Gastroesophageal sphincter (tissue), 4 donors: ENCODE data around the gene UBE2O. TPM values are rescaled to one million over a fixed set of nuclear protein-coding genes. Genes with fewer than 3 reads are reported as not detected.

ENCODE experiments used
- ATAC-seq: fragments of 150-250 bp; one replicate; pipeline ENCODE4 v1.9.1; 2016; ENCODE audit warnings: mild to moderate bottlenecking, moderate library complexity
- H3K27ac ChIP-seq, 4 donors: fragments of 200-600 bp; sonication (generic) in 3 of 4; 1 replicate in 3 of 4; 2 replicates in 1 of 4; pipeline ENCODE4 v1.5.1; 2016 to 2019
- H3K27me3 ChIP-seq: fragments of 200-600 bp; sonication (generic); one replicate; pipeline ENCODE4 v1.5.1; 2019
- H3K36me3 ChIP-seq, 2 donors: fragments of 200-600 bp; sonication (generic); one replicate each; pipeline ENCODE4 v1.5.1; 2019; ENCODE audit warnings: control low read depth in 1 of 2
- H3K4me1 ChIP-seq, 3 donors: fragments of 200-600 bp; sonication (generic); 1 replicate in 2 of 3; 2 replicates in 1 of 3; pipeline ENCODE4 v1.5.1; 2016 to 2019; ENCODE audit warnings: control low read depth in 2 of 3
- H3K4me3 ChIP-seq, 2 donors: fragments of 200-600 bp; sonication (generic); one replicate each; pipeline ENCODE4 v1.5.1; 2019; ENCODE audit warnings: mild to moderate bottlenecking in 1 of 2, moderate library complexity in 1 of 2
- H3K9me3 ChIP-seq, 3 donors: fragments of 200-600 bp; sonication (generic); one replicate each; pipeline ENCODE4 v1.5.1; 2017 to 2019; ENCODE audit warnings: control low read depth in 2 of 3
- EP300 ChIP-seq: sonication (generic); formaldehyde crosslinking; IDR thresholded peaks from one replicate; pipeline ENCODE4 v1.6.1; 2017; ENCODE audit warnings: antibody characterized with exemption, mild to moderate bottlenecking
- POLR2A ChIP-seq, 2 donors: fragments of 450-650 bp; IDR thresholded peaks; one replicate each; pipeline ENCODE4 v1.6.1; 2017; ENCODE audit warnings: antibody characterized with exemption in 2 of 2, mild to moderate bottlenecking in 2 of 2, moderate library complexity in 1 of 2
- POLR2AphosphoS5 ChIP-seq: sonication (generic); formaldehyde crosslinking; IDR thresholded peaks from one replicate; pipeline ENCODE4 v1.6.1; 2017; ENCODE audit warnings: antibody characterized with exemption
- WGBS, 2 donors: methylation state at CpG; one replicate each; pipeline ENCODE4 v1.1.5; 2018; ENCODE audit warnings: low coverage in 1 of 2; 5-methylcytosine and 5-hydroxymethylcytosine counted together
- total RNA-seq, 4 donors: library from RNA; depleted of rRNA; stranded (reverse); fragments of >200 nt; gene quantifications; one replicate each; pipeline ENCODE4 v1.1.0, GENCODE V29; 2016
- TF ChIP-seq, protein P1 (sequence below), 4 experiments: fragments of 200-600 bp in 2 of 4; fragments of 450-650 bp in 2 of 4; sonication (generic) in 1 of 4; IDR thresholded peaks; one replicate each; pipeline ENCODE4 v1.5.1; 2017 to 2019; ENCODE audit warnings: antibody characterized with exemption in 4 of 4, mild to moderate bottlenecking in 2 of 4, moderate library complexity in 2 of 4

Gene UBE2O
- total RNA-seq, 4 donors from 2014 or later = 13.0 to 19.8 (median 15.2) TPM

DNA sequence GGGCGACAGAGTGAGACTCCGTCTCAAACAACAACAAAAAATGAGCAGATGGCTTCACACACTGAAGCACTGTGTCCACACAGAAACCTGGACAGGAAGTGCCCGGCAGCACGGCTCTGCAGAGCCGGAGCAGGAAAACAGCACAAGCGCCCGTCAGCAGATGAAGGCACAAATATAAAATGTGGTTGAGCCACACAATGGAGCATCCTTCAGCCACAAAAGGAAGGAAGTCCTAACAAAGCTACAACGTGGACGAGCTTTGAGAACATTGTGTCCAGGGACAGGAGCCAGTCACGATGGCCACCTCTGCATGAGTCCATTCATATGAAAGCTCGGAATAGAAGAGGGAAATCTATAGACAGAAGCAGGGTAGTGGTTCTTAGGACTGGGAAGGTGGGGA is 32.6 kb upstream of the UBE2O start:
- Histone ChIP-seq H3K4me1 (peaks cover 0 to 9% (median 0%) of the 10 kb centered on the region in 3 donors), H3K36me3 (no peaks in the 10 kb centered on the region), H3K27me3 (no peaks in the 10 kb centered on the region), H3K4me3 (no peak overlapping the region), H3K27ac (peak overlapping the region in 3 of 4 donors; percentile 17 to 53 (median 53)), H3K9me3 (no peaks in the 10 kb centered on the region)
- WGBS, 2 donors = 26 to 57% methylated on average over 2 to 11 of the region's 11 CpGs
- TF ChIP-seq EP300 (no peak), POLR2AphosphoS5 (peak; percentile 48), POLR2A (IDR thresholded peaks at IDR 0.05) (peak in 1 of 2 donors; percentile 13)
- TF ChIP-seq, protein P1, sequence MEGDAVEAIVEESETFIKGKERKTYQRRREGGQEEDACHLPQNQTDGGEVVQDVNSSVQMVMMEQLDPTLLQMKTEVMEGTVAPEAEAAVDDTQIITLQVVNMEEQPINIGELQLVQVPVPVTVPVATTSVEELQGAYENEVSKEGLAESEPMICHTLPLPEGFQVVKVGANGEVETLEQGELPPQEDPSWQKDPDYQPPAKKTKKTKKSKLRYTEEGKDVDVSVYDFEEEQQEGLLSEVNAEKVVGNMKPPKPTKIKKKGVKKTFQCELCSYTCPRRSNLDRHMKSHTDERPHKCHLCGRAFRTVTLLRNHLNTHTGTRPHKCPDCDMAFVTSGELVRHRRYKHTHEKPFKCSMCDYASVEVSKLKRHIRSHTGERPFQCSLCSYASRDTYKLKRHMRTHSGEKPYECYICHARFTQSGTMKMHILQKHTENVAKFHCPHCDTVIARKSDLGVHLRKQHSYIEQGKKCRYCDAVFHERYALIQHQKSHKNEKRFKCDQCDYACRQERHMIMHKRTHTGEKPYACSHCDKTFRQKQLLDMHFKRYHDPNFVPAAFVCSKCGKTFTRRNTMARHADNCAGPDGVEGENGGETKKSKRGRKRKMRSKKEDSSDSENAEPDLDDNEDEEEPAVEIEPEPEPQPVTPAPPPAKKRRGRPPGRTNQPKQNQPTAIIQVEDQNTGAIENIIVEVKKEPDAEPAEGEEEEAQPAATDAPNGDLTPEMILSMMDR (IDR thresholded peaks at IDR 0.05) = no peak
- ATAC-seq = peak; percentile 71

DNA sequence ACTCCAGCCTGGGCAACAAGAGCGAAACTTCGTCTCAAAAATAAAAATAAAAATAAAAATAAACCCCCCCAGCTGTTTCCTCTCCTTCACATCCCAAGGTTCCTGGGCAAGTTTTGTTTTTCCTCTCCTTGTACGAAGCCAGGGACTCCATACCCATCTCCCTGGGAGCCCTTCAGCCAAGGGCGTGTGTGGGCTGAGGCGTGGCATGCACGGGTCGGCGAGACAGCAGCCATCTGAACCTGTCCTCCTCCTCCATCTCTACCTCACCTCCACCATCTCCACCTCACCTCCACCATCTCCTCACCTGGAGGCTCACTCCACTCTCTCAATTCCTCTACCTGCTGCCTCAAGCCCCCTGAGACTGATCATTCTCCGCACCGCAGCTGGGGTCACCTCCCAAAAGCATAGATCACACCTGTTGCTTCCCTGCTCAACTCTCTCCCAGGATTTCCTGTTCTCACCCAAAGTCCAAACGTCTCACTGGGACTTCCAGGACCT is 31.3 kb upstream of the UBE2O start:
- ATAC-seq = no peak
- WGBS, 2 donors = 86% methylated on average over 7 to 11 of the region's 11 CpGs
- H3K4me1 ChIP-seq = peaks cover 0 to 9% (median 0%) of the 10 kb centered on the region in 3 donors
- no peaks in the 10 kb centered on the region for H3K27me3 ChIP-seq
- peak overlapping the region in 1 of 4 donors; percentile 15 for H3K27ac ChIP-seq
- TF ChIP-seq, protein P1 (IDR thresholded peaks at IDR 0.05) = no peak
- TF ChIP-seq POLR2A (IDR thresholded peaks at IDR 0.05) (no peak), EP300 (no peak), POLR2AphosphoS5 (no peak)
- H3K4me3 ChIP-seq = no peak overlapping the region
- H3K36me3 ChIP-seq = peaks cover 0 to 4% of the 10 kb centered on the region in 2 donors
- H3K9me3 ChIP-seq = no peaks in the 10 kb centered on the region

DNA sequence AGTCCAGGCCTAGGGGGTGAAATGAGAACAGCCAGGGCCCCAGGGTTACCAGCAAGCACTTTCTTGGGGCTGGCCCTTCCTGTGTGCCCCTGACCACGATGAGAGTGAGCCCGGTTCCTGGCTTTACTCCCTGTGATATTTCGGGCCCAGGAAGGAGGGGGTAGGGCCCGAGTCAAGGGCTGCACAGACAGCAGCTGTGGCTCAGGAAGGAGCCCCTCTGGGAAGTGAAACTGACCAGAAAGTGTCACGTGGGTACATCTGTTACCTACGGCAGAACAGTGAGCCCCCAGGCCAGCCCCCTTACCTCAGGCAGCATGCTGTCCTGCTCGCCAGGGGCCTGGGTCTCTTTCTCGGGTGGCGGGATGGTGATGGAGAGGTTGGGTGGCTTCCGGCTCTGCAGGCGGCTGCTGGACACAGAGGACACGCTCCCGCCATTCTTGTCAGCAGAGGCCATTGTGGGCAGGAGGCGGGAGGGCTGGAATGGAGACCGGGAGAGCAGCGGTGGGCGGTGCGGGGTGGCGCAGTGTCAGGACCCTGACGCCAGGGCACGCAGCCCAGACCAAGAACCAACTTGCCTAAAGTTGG is 28.2 kb upstream of the UBE2O start:
- Histone ChIP-seq H3K27ac (peak overlapping the region in 3 of 4 donors; percentile 18 to 62 (median 31)), H3K27me3 (no peaks in the 10 kb centered on the region), H3K4me1 (peaks cover 0 to 9% (median 0%) of the 10 kb centered on the region in 3 donors), H3K36me3 (peaks cover 0 to 17% of the 10 kb centered on the region in 2 donors), H3K9me3 (no peaks in the 10 kb centered on the region), H3K4me3 (no peak overlapping the region)
- no peak for ATAC-seq
- TF ChIP-seq EP300 (no peak), POLR2AphosphoS5 (no peak), POLR2A (IDR thresholded peaks at IDR 0.05) (no peak)
- TF ChIP-seq, protein P1 (IDR thresholded peaks at IDR 0.05) = no peak
- WGBS, 2 donors = 20% methylated on average over 1 of the region's 21 CpGs; no CpG with 5 or more reads in 1 of the 2 donors

DNA sequence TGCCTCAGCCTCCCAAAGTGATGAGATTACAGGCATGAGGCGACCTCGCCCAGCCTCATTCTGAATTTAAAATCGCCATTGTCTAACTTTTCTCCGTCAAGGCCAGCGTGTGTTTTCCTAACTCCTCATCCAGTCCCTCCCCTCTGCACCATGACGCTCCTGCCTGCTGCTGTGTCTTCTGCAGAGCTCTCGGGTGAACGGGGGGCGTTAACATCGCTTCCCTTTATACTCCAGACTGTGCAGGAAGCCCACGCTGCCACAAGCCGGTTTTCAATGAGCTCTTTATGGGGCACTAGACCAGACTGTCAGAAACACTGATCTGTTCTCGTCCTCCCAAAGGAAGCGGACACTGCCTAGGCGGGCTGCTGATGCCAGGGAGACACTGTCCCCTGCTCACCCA is 27.7 kb upstream of the UBE2O start:
- Histone ChIP-seq H3K27ac (peak overlapping the region in 3 of 4 donors; percentile 18 to 62 (median 31)), H3K4me3 (no peak overlapping the region), H3K9me3 (no peaks in the 10 kb centered on the region), H3K4me1 (peaks cover 0 to 8% (median 0%) of the 10 kb centered on the region in 3 donors), H3K36me3 (peaks cover 0 to 17% of the 10 kb centered on the region in 2 donors), H3K27me3 (no peaks in the 10 kb centered on the region)
- 47% methylated on average over 9 of the region's 15 CpGs; no CpG with 5 or more reads in 1 of the 2 donors for WGBS, 2 donors
- peak; percentile 26 for ATAC-seq
- TF ChIP-seq POLR2AphosphoS5 (no peak), EP300 (no peak), POLR2A (IDR thresholded peaks at IDR 0.05) (no peak)
- TF ChIP-seq, protein P1 (IDR thresholded peaks at IDR 0.05) = no peak

DNA sequence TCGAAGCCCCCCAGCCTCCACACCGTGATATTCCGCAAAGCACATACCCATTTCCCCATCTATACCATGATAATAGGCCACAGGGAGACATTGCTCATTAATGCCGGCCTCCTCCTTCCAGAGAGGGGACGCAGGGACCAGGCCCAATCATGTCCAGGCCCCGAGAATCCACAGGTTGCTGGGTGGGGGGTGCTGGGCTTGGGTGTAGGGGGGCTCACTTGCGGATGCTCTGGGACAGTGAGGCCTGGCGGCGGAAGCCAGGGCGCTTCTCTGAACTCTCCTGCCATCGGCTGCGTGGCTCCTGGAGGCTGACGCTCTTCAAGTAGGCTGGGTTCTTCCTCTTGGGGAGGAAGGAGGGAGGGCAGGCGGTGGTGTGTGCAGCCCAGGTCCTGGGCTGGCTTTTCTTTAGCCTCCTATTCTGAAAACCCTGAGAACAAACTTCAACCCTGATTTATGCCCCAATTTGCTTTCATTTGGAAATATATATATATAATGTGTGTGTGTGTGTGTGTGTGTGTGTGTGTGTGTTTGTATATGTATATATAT is 26.6 kb upstream of the UBE2O start:
- Histone ChIP-seq H3K4me1 (no peaks in the 10 kb centered on the region), H3K9me3 (no peaks in the 10 kb centered on the region), H3K4me3 (no peak overlapping the region), H3K27me3 (no peaks in the 10 kb centered on the region), H3K27ac (no peak overlapping the region), H3K36me3 (peaks cover 0 to 20% of the 10 kb centered on the region in 2 donors)
- ATAC-seq = no peak
- TF ChIP-seq POLR2A (IDR thresholded peaks at IDR 0.05) (no peak), EP300 (no peak), POLR2AphosphoS5 (no peak)
- TF ChIP-seq, protein P1 (IDR thresholded peaks at IDR 0.05) = no peak
- WGBS, 2 donors = 75 to 87% methylated on average over 5 to 6 of the region's 14 CpGs
